Psoas muscle (tissue), 8 donors: Measurements from ENCODE around the gene LRRC28. TPM values are rescaled to one million over a fixed set of nuclear protein-coding genes. Genes with fewer than 3 reads are reported as not detected.
A peak's percentile ranks its signal among the peaks of the same experiment; 100 is the strongest.

Experiments used
- ATAC-seq, 4 donors: fragments of 200-7000 bp; cut with Tn5 transposase; one replicate each; pipeline ENCODE4 v1.9.1; 2020; ENCODE audit warnings: moderate library complexity in 3 of 4, mild to moderate bottlenecking in 2 of 4
- DNase-seq, 2 donors: peaks; one replicate each; pipeline ENCODE4 v3.0.0-alpha.2; 2020
- H3K27ac ChIP-seq: fragments of 200-600 bp; one replicate; pipeline ENCODE4 v1.8.0; 2022
- H3K27me3 ChIP-seq, 3 donors: fragments of 200-600 bp in 1 of 3; one replicate each; pipeline versions ENCODE4 v1.6.1 to v1.8.0; 2013 to 2022; ENCODE audit warnings: low read length in 2 of 3, mild to moderate bottlenecking in 2 of 3, moderate library complexity in 1 of 3; ENCODE audit not compliant: insufficient read depth in 3 of 3
- H3K36me3 ChIP-seq, 2 donors: fragments of 200-600 bp in 1 of 2; one replicate each; pipeline versions ENCODE4 v1.6.1 to v1.8.0; 2013 to 2022; ENCODE audit warnings: low read depth in 1 of 2, mild to moderate bottlenecking in 1 of 2, moderate library complexity in 1 of 2; ENCODE audit not compliant: insufficient read depth in 1 of 2
- H3K4me1 ChIP-seq: fragments of 200-600 bp; one replicate; pipeline ENCODE4 v1.8.0; 2022
- H3K4me3 ChIP-seq: fragments of 200-600 bp; one replicate; pipeline ENCODE4 v1.8.0; 2022; ENCODE audit warnings: mild to moderate bottlenecking
- H3K9me3 ChIP-seq: fragments of 200-600 bp; one replicate; pipeline ENCODE4 v1.8.0; 2022
- WGBS, 3 donors: extraction: QIAGEN DNeasy Blood & Tissue Kit; methylation state at CpG; one replicate each; pipeline versions ENCODE4 v1.1.6 to v1.1.7; 2013; 5-methylcytosine and 5-hydroxymethylcytosine counted together
- intact Hi-C, 2 donors: fragments of 100-400 bp; cut with DNase I; formaldehyde crosslinking; loops; one replicate each; pipeline versions ENCODE4 v1.11.0 to v1.14.2; 2022
- polyA plus RNA-seq, 3 donors: library from polyadenylated mRNA; stranded (reverse); fragments of 200-250 nt; gene quantifications; one replicate each; pipeline ENCODE4 v1.2.3, GENCODE V29; 2013
- total RNA-seq, 4 donors: library from RNA; stranded (reverse); fragmentation: NEBNext Ultra II Directional in 2 of 4; extraction: Animal tissue kit (Norgen Biotek cat#: 25700) in 2 of 4; gene quantifications; one replicate each; pipeline versions ENCODE4 v1.2.1 to v1.2.4, GENCODE V29; 2021 to 2023
- TF ChIP-seq, protein P1 (sequence below): fragments of 200-600 bp; IDR thresholded peaks from one replicate; pipeline ENCODE4 v1.8.0; 2022; ENCODE audit warnings: antibody characterized with exemption
- donor health status: healthy with polysubstance abuse.
- donor health status: DM: no; HTN: no; CAD: no; lungs with moderate emphysema.
- donor health status: Bipolar disorder and iron deficiency.
- donor health status: healthy.
- donor health status: DM: yes; HTN: yes; CAD: no.
- donor health status: DM: no; HTN: no; CAD: no.
- donor health status: DM: no; HTN: no; CAD: no.
- donor health status: DM: yes; HTN: yes; CAD: no.

The LRRC28 gene
- total and polyA plus RNA-seq, 7 donors: 8.4 to 31.2 (median 21.0) TPM

DNA sequence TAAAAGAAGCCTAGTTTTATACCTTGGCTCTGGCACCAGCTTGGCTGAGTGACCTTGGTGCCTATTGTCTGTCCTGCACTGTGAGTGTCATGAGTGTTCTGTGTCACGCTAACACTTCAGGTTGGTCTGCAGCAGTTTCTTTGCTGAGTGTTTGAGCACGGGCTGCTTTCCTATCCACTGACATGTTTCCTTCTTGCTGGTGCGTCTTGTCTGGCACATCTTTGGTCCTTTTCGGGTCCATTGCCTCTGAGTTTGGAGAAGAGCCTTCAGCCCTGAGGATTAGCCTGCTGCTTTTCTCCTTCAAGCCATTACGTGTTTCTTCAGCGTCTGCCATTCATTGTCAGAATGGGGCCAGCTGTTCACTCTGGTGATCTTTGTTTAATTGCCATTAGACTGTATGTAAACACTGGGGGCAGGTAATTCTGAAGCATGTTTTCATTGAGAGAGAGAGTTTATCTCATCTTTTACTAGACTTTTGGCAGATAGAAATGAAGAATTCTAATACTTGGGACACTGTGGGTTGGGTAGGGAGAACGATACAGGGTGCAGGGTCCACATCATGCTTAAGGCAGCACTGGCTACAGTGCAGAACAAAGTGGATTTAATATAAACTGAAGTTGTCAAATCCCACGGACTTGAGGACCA lies 55.5 kb downstream of the LRRC28 start:
- H3K9me3 ChIP-seq: peaks cover 2% of the 10 kb centered on the region
- H3K36me3 ChIP-seq: no peaks in the 10 kb centered on the region
- ATAC-seq: peak; percentile 87 to 93 (median 90)
- peak overlapping the region; percentile 50 for H3K4me3 ChIP-seq
- TF ChIP-seq, protein P1, sequence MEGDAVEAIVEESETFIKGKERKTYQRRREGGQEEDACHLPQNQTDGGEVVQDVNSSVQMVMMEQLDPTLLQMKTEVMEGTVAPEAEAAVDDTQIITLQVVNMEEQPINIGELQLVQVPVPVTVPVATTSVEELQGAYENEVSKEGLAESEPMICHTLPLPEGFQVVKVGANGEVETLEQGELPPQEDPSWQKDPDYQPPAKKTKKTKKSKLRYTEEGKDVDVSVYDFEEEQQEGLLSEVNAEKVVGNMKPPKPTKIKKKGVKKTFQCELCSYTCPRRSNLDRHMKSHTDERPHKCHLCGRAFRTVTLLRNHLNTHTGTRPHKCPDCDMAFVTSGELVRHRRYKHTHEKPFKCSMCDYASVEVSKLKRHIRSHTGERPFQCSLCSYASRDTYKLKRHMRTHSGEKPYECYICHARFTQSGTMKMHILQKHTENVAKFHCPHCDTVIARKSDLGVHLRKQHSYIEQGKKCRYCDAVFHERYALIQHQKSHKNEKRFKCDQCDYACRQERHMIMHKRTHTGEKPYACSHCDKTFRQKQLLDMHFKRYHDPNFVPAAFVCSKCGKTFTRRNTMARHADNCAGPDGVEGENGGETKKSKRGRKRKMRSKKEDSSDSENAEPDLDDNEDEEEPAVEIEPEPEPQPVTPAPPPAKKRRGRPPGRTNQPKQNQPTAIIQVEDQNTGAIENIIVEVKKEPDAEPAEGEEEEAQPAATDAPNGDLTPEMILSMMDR: no peak
- H3K4me1 ChIP-seq: peaks cover 21% of the 10 kb centered on the region
- intact Hi-C loops: loop anchor here in 1 of 2 donors (10.0 kb wide), 1 partner anchor 258 kb away; the partner anchor contains the start of gene MEF2A
- DNase-seq: peak in 1 of 2 donors; percentile 54
- H3K27ac ChIP-seq: peak overlapping the region; percentile 88
- no peaks in the 10 kb centered on the region for H3K27me3 ChIP-seq
- WGBS, 3 donors: 18 to 23% (median 20%) methylated on average over 8 of the region's 8 CpGs

GRCh38 chr15:99307735-99308134 lies 56.5 kb downstream of the LRRC28 start:
- peak overlapping the region; percentile 88 for H3K27ac ChIP-seq

DNA sequence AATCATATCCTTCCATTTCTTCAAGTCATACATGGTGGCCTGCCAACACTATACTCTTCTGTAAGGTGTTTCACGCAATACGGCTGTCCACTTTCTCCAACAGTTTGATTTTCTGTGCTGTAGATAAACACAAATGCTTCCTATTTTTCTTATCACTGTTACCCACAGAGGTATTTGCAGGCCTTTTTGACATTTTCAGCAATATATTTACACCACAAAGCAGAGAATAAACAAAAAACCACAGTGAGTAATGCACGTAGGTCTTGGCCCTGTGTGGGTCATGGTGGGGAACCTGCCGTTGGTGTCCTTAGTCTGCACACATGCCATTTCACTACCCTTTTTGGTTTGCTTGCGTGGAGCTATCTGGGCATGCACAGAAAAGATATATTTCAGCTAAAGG lies 59.5 kb downstream of the LRRC28 start:
- peaks cover 14% of the 10 kb centered on the region for H3K4me1 ChIP-seq
- H3K36me3 ChIP-seq: no peaks in the 10 kb centered on the region
- no peak overlapping the region for H3K27ac ChIP-seq
- TF ChIP-seq, protein P1: no peak
- no peak for DNase-seq
- WGBS, 3 donors: 94 to 95% (median 94%) methylated on average over 5 of the region's 5 CpGs
- H3K4me3 ChIP-seq: no peak overlapping the region
- H3K27me3 ChIP-seq: no peaks in the 10 kb centered on the region
- no peak for ATAC-seq
- H3K9me3 ChIP-seq: peaks cover 11% of the 10 kb centered on the region
- intact Hi-C loops: no loop called here

More at GRCh38 chr15:99307735-99308134, 56.5 kb downstream of the LRRC28 start:
- no peaks in the 10 kb centered on the region for H3K36me3 ChIP-seq
- no peaks in the 10 kb centered on the region for H3K27me3 ChIP-seq
- ATAC-seq: no peak
- H3K4me1 ChIP-seq: peaks cover 21% of the 10 kb centered on the region
- TF ChIP-seq, protein P1: no peak
- intact Hi-C loops: loop anchor here in 1 of 2 donors (10.0 kb wide), 1 partner anchor 257 kb away; the partner anchor contains the start of gene MEF2A
- WGBS, 3 donors: 68 to 77% (median 73%) methylated on average over 6 of the region's 6 CpGs
- H3K9me3 ChIP-seq: peaks cover 3% of the 10 kb centered on the region
- H3K4me3 ChIP-seq: no peak overlapping the region
- DNase-seq: no peak

DNA sequence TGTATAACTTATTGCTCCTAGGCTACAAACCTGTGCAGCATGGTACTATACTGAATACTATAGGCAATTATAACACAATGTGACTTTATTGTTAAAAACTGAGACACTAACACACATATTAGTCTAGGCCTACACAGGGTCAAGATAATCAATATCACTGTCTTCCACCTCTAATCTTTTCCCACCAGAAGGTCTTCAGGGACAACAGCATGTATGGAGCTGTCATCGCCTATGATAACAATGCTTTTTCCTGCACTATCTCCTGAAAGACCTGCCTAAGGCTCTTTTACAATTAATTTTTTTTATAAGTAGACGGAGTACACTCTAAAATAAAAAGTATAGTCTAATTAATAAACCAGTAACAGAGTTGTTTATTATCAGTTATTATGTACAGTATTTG lies 60.9 kb downstream of the LRRC28 start:
- H3K27ac ChIP-seq: no peak overlapping the region
- WGBS, 3 donors: 69 to 99% (median 96%) methylated on average over 2 of the region's 2 CpGs
- no peaks in the 10 kb centered on the region for H3K27me3 ChIP-seq
- no peaks in the 10 kb centered on the region for H3K4me1 ChIP-seq
- H3K36me3 ChIP-seq: no peaks in the 10 kb centered on the region
- peaks cover 11% of the 10 kb centered on the region for H3K9me3 ChIP-seq
- ATAC-seq: no peak
- TF ChIP-seq, protein P1: no peak
- DNase-seq: no peak
- H3K4me3 ChIP-seq: no peak overlapping the region
- intact Hi-C loops: no loop called here
